Measurements from ENCODE around the gene CIDEC. TPM values are rescaled to one million over a fixed set of nuclear protein-coding genes. Genes with fewer than 3 reads are reported as not detected.
A peak's percentile ranks its signal among the peaks of the same experiment; 100 is the strongest.
"Not testable (repeated sequence)": the region's sequence is repeated elsewhere in the genome, so short reads cannot be mapped to it uniquely, and the experiment has no call there.

The CIDEC gene
- total RNA-seq, 4 donors from 2014 or later, result 27.2 to 510 (median 253) TPM

DNA sequence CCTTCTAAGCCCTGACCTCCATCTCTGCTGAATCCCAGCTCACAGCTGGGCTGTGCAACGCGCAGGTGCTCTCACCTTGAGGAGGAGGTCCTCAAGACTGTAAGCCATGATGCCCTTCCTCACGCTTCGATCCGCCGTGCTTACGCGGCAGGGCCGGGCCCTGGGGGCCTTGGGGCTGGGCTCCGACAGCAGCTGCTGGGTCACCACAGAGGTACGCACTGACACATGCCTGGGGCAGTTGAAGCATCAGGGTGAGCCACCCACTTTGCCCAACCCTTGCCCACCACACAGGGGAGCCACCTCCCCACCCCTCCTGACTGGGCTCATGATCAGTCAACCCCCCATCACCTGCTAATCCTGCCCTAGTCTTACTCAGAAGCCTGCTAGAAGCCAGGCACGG lies 3.1 kb downstream of the CIDEC start:
- no peak for DNase-seq
- Histone ChIP-seq H3K27ac (no peak overlapping the region), H3K9me3 (no peaks in the 10 kb centered on the region), H3K27me3 (no peaks in the 10 kb centered on the region), H3K4me1 (peaks cover 0 to 8% (median 0%) of the 10 kb centered on the region in 4 donors), H3K4me3 (peak overlapping the region in 2 of 4 donors; percentile 37 to 58), H3K36me3 (no peaks in the 10 kb centered on the region)
- TF ChIP-seq, protein P1, sequence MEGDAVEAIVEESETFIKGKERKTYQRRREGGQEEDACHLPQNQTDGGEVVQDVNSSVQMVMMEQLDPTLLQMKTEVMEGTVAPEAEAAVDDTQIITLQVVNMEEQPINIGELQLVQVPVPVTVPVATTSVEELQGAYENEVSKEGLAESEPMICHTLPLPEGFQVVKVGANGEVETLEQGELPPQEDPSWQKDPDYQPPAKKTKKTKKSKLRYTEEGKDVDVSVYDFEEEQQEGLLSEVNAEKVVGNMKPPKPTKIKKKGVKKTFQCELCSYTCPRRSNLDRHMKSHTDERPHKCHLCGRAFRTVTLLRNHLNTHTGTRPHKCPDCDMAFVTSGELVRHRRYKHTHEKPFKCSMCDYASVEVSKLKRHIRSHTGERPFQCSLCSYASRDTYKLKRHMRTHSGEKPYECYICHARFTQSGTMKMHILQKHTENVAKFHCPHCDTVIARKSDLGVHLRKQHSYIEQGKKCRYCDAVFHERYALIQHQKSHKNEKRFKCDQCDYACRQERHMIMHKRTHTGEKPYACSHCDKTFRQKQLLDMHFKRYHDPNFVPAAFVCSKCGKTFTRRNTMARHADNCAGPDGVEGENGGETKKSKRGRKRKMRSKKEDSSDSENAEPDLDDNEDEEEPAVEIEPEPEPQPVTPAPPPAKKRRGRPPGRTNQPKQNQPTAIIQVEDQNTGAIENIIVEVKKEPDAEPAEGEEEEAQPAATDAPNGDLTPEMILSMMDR (IDR thresholded peaks at IDR 0.05), result no peak
- no peak for TF ChIP-seq POLR2A (IDR thresholded peaks at IDR 0.05)

DNA sequence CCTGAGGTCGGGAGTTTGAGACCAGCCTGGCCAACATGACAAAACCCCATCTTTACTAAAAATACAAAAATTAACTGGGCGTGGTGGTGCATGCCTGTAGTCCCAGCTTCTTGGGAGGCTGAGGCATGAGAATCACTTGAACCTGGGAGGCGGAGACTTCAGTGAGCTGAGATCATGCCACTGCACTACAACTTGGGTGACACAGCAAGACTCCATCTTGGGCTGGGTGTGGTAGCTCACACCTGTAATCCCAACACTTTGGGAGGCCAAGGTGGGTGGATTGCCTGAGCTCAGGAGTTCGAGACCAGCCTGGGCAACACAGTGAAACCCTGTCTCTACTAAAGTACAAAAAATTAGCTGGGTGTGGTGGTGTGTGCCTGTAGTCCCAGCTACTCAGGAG lies 3.8 kb downstream of the CIDEC start:
- not testable (repeated sequence) for H3K27me3 ChIP-seq, H3K9me3 ChIP-seq, DNase-seq, H3K4me1 ChIP-seq, H3K36me3 ChIP-seq, H3K27ac ChIP-seq
- H3K4me3 ChIP-seq, result peak overlapping the region in 2 of 4 donors; percentile 35 to 37

DNA sequence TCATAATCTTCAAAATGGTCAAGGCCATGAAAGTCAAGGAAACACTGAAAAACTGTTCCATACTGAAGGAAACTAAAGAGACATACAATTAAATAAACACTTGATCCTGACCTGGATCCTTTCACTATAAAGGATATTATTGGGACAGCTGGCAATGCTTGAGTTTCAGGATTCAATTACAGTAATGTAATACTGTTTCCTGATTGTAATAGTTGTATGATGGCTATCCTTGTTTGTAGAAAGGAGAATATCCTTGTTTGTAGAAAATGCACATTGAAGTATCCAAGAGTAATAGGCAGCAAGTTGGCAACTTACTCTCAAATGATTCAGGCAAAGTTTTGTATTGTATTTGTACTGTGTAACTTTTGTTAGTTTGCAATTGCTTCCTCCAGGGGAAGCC lies 4.6 kb downstream of the CIDEC start:
- H3K27ac ChIP-seq, result no peak overlapping the region
- H3K9me3 ChIP-seq, result no peaks in the 10 kb centered on the region
- no peaks in the 10 kb centered on the region for H3K36me3 ChIP-seq
- TF ChIP-seq POLR2A (IDR thresholded peaks at IDR 0.05), result no peak
- TF ChIP-seq, protein P1 (IDR thresholded peaks at IDR 0.05), result no peak
- no peaks in the 10 kb centered on the region for H3K27me3 ChIP-seq
- peaks cover 0 to 8% (median 0%) of the 10 kb centered on the region in 4 donors for H3K4me1 ChIP-seq
- peak overlapping the region in 2 of 4 donors; percentile 35 to 37 for H3K4me3 ChIP-seq
- no peak for DNase-seq

DNA sequence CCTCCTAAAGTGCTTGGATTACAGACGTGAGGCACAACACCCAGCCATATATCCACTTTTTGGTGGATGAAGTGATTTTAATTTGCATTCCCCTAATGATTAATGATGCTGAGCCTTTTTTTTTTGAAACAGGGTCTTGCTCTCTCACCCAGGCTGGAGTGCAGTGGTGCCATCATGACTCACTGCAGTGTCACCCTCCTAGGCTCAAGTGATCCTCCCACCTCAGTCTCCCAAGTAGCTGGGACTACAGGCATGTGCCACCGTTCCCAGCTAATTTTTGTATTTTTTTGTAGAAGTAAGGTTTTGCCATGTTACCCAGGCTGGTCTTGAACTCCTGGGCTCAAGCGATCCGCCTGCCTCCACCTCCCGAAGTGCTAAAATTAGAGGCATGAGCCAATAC lies 8.0 kb downstream of the CIDEC start:
- not testable (repeated sequence) for H3K36me3 ChIP-seq, H3K27me3 ChIP-seq, H3K4me1 ChIP-seq, DNase-seq, H3K9me3 ChIP-seq, H3K27ac ChIP-seq, H3K4me3 ChIP-seq

DNA sequence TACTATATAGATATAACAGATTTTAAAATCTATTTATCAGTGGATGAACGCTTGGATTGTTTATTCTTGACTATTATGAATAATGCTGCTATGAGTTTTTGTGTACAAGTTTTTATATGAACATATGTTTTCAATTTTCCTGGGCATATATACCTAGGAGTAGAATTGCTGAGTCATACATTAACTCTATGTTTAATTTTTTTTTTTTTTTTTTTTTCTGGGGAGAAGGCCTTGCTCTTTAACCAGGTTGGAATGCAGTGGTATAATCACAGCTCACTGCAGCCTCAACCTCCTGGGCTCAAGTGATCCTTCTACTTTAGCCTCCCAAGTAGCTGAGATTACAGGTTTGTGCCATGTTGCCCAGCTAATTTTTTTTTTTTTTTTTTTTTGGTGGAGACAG lies 9.1 kb downstream of the CIDEC start:
- no peak for DNase-seq
- H3K27ac ChIP-seq, result no peak overlapping the region
- no peak overlapping the region for H3K4me3 ChIP-seq
- no peaks in the 10 kb centered on the region for H3K27me3 ChIP-seq
- no peaks in the 10 kb centered on the region for H3K4me1 ChIP-seq
- H3K9me3 ChIP-seq, result no peaks in the 10 kb centered on the region
- TF ChIP-seq POLR2A (IDR thresholded peaks at IDR 0.05), result no peak
- TF ChIP-seq, protein P1 (IDR thresholded peaks at IDR 0.05), result no peak
- H3K36me3 ChIP-seq, result no peaks in the 10 kb centered on the region

DNA sequence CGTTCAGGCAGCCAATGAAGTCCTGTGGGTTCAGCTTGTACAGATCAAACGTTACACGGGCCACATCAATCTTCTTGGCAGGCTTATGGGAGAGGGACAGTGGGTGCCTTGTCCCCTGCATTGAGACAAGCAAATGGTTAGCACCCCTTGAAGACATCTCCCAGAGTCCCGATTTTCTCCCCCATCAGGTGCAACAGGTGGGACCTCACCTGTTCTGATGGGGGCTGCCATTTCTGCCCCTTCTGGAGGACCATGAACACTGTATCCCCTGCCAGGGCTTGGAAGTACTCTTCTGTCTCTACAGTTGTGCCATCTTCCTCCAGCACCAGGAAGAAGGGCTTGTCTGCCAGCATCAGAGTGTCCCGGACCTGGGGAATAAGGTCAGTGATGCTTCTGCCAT lies 10.1 kb downstream of the CIDEC start:
- no peak overlapping the region for H3K4me3 ChIP-seq
- no peaks in the 10 kb centered on the region for H3K36me3 ChIP-seq
- no peaks in the 10 kb centered on the region for H3K9me3 ChIP-seq
- no peaks in the 10 kb centered on the region for H3K27me3 ChIP-seq
- TF ChIP-seq, protein P1 (IDR thresholded peaks at IDR 0.05), result no peak
- no peak for TF ChIP-seq POLR2A (IDR thresholded peaks at IDR 0.05)
- DNase-seq, result no peak
- H3K4me1 ChIP-seq, result no peaks in the 10 kb centered on the region
- no peak overlapping the region for H3K27ac ChIP-seq

DNA sequence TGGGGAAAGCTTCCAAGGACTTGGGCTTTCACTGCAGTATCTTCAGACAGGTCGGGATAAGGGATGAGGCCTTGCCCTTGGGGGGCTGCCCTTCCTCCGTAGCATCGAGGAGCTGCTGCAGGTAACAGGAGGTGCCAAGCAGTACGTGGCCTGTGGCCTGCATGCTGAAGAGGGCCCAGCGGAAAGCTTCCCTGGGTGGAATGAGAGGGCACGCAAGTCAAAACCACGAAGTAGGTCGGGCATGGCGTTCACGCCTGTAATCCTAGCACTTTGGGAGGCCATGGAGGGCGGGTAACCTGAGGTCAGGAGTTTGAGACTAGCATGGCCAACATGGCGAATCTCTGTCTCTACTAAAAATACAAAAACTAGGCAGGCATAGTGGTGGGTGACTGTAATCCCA lies 12.9 kb downstream of the CIDEC start:
- H3K27me3 ChIP-seq, result no peaks in the 10 kb centered on the region
- peaks cover 0 to 19% (median 0%) of the 10 kb centered on the region in 4 donors for H3K4me1 ChIP-seq
- no peaks in the 10 kb centered on the region for H3K36me3 ChIP-seq
- H3K4me3 ChIP-seq, result no peak overlapping the region
- no peaks in the 10 kb centered on the region for H3K9me3 ChIP-seq
- TF ChIP-seq POLR2A (IDR thresholded peaks at IDR 0.05), result no peak
- TF ChIP-seq, protein P1 (IDR thresholded peaks at IDR 0.05), result no peak
- DNase-seq, result no peak
- peak overlapping the region in 1 of 4 donors; percentile 7 for H3K27ac ChIP-seq

All from Peyer's patch (tissue), 4 donors.